Measurements from ENCODE around the gene FBXL5. TPM values are rescaled to one million over a fixed set of nuclear protein-coding genes. Genes with fewer than 3 reads are reported as not detected.

The FBXL5 gene
- total RNA-seq, 1 donor, result 107 TPM

DNA sequence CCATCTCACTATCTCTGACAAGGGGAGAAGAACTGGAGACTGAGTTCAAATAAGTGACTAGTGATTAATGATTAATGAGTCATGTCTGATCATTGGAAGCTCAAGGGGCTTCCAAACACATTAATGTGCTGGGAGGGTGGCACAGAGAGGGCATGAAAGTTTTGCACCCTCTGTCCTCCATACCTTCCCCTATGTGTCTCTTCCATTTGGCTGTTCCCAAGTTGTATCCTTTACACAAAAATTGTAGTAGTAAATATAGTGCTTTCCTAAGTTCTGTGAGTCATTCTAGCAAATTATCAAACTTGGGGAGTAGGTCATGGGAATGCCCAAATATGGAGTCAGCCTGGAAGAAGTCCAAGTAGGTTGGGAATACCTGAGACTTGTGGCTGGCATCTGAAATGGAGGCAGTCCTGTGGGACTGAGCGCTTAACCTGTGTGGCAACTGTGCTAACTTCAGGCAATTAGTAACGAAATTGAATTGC lies 22.4 kb upstream of the FBXL5 start:
- DNase-seq (ENCODE audit: low read depth), result peak; percentile 42
- no peak overlapping the region for H3K4me3 ChIP-seq (ENCODE audit: low read depth, low read length)
- TF ChIP-seq, protein P1, sequence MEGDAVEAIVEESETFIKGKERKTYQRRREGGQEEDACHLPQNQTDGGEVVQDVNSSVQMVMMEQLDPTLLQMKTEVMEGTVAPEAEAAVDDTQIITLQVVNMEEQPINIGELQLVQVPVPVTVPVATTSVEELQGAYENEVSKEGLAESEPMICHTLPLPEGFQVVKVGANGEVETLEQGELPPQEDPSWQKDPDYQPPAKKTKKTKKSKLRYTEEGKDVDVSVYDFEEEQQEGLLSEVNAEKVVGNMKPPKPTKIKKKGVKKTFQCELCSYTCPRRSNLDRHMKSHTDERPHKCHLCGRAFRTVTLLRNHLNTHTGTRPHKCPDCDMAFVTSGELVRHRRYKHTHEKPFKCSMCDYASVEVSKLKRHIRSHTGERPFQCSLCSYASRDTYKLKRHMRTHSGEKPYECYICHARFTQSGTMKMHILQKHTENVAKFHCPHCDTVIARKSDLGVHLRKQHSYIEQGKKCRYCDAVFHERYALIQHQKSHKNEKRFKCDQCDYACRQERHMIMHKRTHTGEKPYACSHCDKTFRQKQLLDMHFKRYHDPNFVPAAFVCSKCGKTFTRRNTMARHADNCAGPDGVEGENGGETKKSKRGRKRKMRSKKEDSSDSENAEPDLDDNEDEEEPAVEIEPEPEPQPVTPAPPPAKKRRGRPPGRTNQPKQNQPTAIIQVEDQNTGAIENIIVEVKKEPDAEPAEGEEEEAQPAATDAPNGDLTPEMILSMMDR (IDR thresholded peaks at IDR 0.05; ENCODE audit: insufficient read depth, low read length), result no peak

DNA sequence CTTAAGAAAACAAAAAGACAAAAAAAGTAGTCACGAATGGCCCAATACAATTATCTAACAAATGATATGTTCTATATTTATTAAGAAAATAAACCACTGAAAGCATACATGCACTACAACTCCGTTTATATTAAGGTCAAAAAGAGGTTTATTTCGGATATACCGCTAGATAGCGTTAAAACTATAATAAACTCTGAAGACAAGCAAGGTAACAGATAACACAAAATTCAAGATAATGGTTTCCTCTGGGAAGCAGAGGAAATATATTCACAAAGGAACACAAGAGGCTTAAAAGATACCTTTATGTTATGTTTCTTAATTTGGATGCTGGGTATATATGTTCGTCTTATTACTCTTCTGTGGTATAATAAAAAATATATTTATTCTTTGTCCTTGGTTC lies 21.7 kb upstream of the FBXL5 start:
- H3K4me3 ChIP-seq (ENCODE audit: low read depth, low read length), result no peak overlapping the region
- TF ChIP-seq, protein P1 (IDR thresholded peaks at IDR 0.05; ENCODE audit: insufficient read depth, low read length), result no peak
- DNase-seq (ENCODE audit: low read depth), result no peak

DNA sequence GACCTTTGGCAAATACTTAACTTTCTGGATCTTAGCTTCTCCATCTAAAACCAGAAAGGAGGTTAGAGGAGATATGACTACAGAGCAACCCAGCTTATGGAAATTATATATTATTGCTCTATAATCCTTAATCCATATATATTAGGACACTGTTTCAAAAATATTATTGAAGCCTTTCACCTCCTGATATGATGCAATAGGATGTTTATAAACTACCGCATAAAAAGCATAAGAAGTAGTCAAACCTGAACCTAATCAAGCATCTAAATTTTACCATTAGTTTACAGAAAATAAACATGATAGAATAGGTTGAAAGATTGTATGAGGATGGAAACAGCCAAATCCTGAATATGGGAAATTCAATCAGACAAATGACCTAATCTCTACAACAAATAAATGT lies 20.9 kb upstream of the FBXL5 start:
- no peak overlapping the region for H3K4me3 ChIP-seq (ENCODE audit: low read depth, low read length)
- no peak for DNase-seq (ENCODE audit: low read depth)
- TF ChIP-seq, protein P1 (IDR thresholded peaks at IDR 0.05; ENCODE audit: insufficient read depth, low read length), result no peak

DNA sequence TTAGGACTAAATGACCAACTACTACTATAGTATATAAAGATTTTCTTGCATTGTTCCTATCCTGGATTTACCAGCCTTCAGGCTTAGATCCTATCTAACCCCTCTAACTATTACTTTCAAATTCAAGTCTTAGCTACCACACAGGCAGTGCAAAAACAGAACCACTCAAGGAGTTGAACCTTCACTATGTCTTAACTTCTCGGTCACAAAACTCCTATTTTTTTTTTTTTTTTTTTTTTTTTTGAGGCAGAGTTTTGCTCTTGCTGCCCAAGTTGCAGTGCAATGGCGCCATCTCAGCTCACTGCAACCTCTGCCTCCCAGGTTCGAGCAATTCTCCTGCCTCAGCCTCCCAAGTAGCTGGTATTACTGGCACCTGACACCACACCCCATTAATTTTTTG lies 20.2 kb upstream of the FBXL5 start:
- TF ChIP-seq, protein P1 (IDR thresholded peaks at IDR 0.05; ENCODE audit: insufficient read depth, low read length), result no peak
- no peak for DNase-seq (ENCODE audit: low read depth)
- no peak overlapping the region for H3K4me3 ChIP-seq (ENCODE audit: low read depth, low read length)

DNA sequence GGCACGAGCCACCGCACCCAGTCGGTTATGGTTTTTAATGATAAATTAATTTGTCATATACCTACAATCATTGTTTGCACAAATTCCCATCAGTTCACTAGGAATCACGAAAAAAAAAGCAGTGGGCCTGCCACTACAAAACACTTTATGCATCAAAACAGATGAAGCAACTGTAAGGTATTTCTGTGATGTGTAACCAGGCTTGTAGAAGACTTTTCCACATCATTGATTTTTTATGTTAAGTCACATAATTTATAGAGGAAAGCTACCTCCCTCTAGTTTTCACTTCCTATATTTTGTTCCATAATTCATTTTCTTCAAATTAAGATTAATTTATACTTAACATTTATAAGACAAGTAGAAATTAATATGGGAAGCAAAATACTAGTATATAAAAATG lies 19.8 kb upstream of the FBXL5 start:
- TF ChIP-seq, protein P1 (IDR thresholded peaks at IDR 0.05; ENCODE audit: insufficient read depth, low read length), result no peak
- no peak for DNase-seq (ENCODE audit: low read depth)
- H3K4me3 ChIP-seq (ENCODE audit: low read depth, low read length), result no peak overlapping the region

DNA sequence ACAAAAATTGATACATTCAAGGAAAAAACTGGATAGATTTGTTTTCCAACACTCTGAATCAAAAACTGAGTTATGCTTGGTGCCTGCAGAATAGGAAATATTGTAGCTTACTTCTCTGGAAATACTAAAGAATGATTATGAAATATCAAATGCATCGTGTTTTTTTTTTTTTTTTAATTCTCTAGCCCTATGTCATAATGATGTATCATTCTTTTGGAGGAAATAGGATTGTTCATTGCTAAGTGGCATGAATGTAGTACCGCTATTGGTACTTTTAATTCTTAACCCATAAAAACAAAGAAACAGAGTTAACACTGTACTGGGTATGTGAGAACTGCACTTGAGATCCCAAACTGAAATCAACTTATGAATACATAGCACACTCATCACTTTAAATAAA lies 18.9 kb upstream of the FBXL5 start:
- H3K4me3 ChIP-seq (ENCODE audit: low read depth, low read length), result no peak overlapping the region
- TF ChIP-seq, protein P1 (IDR thresholded peaks at IDR 0.05; ENCODE audit: insufficient read depth, low read length), result no peak
- DNase-seq (ENCODE audit: low read depth), result no peak

DNA sequence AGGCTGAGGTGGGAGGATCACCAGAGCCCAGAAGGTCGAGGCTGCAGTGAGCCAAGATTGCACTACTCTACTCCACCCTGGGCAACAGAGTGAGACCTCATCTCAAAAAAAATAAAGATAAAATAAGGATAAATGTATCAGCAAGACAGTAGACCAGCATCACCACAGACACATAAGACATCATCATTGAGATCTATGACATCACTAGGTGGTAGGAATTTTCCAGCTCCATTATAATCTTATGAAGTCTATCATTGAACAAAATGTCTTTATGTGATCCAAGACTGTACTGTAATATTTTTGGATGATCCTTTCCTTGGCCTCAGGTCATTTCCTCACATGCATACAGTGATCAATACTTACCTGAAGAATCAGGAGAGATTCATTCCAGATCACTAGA lies 18.2 kb upstream of the FBXL5 start:
- no peak overlapping the region for H3K4me3 ChIP-seq (ENCODE audit: low read depth, low read length)
- TF ChIP-seq, protein P1 (IDR thresholded peaks at IDR 0.05; ENCODE audit: insufficient read depth, low read length), result no peak

More for the DNA sequence above, 18.2 kb upstream of the FBXL5 start:
- DNase-seq (ENCODE audit: low read depth), result no peak

All from fibroblast of the aortic adventitia (primary cell).